ENCODE measurements around the gene C1GALT1.
"Not testable (repeated sequence)": the region's sequence is repeated elsewhere in the genome, so short reads cannot be mapped to it uniquely, and the experiment has no call there.

Gene C1GALT1

DNA sequence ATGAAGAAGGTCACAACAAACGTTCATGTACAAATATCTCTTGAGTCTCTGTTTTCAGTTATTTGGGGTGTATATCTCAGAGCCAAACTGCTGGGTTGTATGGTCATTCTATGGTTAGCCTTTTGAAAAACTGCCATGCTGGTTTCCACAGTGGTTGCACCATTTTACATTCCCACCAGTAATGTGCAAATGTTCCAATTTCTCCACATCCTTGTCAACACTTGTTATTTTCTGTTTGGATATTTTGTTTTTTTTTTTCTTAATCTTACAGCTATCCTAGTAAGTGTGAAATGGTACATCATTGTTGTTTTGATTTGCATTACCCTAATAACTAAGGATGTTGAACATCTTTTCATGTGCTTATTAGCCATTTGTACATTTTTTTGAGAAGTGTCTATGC lies 13.0 kb upstream of the C1GALT1 start:
- no peak for DNase-seq (ENCODE audit: low read depth)

DNA sequence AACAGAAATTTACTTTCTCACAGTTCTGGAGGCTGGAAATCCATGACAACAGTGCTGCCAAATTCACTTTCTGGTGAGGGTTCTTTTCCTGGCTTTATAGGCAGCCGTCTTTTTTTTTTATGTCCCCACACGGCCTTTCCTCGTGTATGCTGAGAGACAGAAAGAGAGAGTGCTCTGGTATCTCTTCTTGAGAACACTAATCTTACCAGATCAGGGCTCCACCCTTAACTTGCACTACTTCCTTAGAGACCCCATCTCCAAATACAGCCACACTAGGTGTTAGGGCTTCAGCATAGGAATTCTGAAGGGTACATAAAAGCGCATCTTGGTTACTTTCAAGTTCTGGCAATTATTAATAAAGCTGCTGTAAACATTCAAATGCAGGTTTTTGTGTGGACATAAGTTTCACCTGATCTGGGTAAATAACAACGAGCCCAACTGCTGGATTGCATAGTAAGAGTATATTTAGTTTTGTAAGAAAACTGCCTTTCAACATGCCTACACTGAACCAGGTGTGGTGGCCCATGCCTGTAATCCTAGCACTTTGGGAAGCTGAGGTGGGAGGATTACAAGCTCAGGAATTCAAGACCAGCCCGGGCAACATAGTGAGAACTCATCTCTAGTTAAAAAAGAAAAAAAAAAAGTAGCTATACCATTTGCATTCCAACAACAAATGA lies 8.2 kb upstream of the C1GALT1 start:
- DNase-seq (ENCODE audit: low read depth): no peak

DNA sequence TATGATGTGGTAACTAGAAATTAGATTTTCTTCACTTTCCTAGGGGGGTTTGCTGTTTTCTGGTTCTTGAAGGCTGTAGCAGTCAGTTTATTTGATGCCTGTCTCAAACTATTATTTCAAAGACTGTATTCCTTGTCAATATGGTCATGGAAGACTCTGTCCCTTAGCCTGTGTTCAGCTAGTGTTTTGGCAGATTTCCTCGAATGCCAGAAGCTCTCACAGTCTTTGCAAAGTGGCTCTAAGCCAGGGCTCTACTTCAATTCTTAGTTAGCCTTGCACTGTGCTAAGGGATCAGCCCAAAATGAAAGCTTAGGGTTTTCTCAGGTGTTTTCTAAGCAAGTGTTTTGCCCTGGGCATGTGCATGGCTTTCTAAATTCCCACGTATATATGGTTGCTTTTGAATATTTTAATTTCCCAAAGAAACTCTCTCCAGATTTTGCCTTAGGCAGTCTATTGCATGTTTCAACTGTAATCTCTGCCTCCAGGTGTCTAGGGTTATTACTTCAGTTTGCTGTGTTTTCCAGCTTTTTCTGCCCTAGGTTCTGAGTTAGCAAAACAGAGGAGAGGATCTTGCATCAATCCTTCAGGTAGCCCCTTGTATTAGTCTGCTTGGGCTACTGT lies 7.2 kb upstream of the C1GALT1 start:
- DNase-seq (ENCODE audit: low read depth): no peak

DNA sequence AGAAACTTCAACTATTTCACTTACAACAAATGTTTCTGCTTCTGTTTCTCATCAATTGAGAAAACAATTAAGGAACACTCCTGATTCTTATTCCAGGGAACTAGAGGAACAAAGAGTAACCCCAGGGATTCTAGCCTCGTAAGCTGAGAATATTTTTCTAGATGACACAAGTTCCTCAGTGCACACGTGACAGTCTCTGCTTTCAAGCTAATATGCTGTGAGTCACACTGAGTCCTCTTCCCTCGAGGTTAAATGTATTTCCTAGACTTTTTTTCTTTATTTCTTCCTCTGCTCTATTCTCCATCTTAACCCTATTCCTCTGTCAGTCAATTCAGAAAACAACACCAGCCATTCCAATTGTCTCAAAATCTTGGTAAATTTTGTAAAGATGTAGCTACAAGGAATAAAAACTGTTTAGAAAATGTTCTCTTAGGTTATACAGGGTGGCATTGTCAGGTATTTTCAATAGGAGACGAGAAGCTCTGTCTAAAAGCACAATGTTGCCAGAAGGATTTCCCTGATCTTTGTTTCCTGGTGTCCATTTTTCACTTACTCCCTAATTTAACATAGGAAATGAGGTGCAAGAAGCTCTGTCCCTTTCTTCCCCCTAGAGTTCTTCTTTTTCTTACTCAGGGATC lies 5.8 kb upstream of the C1GALT1 start:
- DNase-seq (ENCODE audit: low read depth): peak; percentile 67

DNA sequence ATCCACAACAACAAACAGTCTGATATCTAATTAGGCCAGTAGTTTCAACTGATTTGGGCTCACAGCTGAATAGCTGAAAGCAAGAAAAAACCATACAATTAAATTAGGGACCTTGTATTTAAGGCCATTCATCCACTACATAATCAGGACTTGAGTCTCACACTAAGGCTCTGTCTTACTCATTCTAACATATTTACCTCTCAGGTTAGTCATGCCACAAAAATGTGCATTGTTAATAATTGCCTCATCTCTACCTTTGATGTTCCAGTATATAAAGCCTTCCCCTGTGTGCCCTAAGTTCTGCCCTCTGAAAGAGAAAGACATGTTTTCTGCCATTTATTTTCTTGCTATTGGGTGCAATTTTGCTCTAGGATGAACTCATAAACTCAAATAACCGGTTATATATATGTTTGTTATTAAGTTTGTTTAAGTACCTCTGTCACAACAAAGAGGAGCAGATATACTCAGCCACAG lies 5.3 kb upstream of the C1GALT1 start:
- no peak for DNase-seq (ENCODE audit: low read depth)

DNA sequence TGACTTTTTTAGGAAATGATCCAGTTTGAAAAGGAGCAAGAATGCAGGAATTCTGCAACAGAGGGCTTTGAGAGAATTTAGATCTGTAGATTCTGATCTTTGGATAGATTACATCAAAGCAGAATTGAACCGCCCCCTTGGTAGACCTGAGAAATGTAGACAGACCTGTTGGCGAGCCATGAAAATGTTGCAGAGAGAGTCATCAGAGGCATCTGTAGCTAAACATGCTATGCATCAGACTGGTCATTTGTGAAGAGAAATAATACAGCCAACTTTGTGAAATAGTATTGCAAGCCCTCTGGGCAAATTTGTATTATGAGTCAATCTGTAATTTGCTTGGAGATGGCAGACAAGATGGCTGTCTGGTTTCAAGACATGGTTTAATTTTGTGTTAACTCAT lies 4.3 kb upstream of the C1GALT1 start:
- no peak for DNase-seq (ENCODE audit: low read depth)

DNA sequence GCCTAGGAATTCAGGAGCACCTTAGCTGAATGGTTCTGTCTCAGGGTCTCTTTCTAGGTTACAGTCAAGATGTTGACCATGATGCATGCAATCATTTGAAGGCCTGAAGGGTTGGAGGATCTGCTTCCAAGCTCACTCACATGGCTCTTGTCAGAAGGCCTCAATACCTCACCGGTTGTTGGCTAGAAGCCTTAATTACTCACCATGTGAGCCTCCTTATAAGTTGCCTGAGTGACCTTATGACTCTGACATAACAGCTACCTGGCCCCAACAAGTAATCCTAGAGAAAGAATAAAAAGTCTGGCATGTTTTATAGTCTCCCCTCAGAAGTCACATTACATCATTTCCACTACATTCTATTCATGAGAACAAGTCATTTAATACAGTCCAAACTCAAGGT lies 3.4 kb upstream of the C1GALT1 start:
- DNase-seq (ENCODE audit: low read depth): no peak

DNA sequence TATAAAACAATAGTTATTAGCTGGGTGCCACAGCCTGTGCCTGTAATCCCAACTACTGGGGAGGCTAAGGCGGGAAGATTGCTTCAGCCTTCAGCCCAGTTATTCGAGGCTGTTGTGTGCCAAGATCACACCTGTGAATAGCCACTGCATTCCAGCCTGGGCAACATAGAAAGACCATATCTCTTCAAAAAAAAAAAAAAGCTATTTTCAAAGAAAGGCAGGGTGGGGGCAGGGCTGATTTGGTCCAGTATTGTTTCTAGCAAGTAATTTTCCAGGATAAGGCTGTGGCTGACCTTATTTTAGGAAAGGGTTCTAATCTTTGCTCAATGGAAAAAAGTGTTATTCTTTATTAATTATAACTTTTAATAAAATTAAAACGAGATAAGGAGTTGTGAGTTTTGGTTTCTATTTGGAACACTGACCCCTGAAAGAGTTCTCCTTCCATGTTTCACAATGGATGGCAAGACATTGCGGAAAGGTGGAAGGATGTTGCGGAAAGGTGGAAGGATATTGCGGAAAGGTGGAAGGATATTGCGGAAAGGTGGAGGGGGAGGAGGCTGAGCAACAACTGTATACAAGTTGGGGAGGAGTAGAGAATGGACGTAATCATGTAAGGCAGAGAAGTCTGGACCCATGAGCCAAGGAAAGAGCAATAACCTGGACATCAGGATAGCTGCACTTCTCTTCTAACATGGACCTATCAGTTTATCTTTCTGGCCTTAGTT lies 1.5 kb upstream of the C1GALT1 start:
- no peak for DNase-seq (ENCODE audit: low read depth)

DNA sequence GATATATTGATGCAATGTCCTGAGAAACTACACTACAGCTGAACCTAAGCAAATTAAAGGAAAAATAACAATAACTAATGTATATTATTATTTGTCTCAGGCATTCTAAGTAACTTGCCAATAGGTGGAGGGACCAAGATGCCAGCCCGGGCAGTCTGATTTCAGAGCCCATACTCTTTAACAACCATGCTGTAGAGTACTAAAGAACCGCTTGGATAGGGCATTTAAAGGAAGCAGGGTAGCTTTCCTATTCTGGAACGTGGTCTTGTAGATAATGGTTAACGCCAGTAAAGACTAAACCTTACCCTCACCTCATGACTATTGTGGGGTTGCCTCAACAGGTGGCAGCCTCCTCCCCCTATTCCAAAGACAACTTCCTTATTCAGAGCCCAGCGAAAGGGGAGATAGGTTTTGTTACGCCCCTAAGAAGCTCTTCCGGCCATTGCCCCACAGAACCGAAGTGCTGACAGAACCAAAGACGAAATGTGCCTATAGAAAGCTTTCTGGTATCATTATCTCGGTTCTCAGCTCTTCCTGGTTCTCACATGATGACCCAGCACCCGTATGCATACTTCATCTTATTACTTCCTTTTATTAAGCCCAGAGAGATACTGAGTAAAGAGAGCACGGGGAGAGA lies 707 bp upstream of the C1GALT1 start:
- no peak for DNase-seq (ENCODE audit: low read depth)

DNA sequence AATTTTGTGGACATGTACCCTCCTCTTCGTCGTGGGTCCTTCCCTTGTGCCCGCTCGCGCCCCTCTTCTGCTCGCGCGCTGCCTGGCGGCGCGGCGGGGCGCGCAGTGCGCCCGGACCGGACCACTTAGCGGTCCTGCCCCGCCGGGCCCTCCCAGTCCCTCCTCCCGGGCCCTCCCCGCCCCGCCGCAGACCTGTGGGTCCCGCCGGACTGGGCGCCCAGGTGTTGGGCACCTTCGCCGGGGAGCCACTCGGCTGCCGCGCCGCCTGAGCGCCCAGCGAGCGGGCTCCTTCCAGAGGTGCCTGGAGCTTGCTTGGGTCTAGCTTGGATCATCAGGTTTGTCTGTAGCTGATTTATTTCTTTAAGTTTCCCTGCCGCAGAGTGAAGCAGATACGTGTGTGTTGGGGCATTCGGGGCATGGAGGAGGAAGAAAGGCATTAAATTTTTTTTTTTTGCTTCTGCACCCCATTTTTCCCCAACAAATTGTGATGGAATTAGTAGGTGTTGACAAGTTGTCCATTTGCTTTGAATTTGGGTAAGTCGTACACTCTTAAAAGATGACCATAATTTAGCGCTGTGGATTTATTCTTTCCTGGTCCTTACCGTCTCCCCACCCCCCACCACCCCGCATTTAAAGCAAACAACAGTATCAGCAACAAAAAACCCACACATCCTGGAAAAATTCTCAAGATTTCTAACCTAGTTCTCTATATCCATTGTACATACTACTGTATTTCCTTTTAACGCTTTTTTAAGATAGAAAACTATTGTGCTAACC lies 905 bp downstream of the C1GALT1 start:
- DNase-seq (ENCODE audit: low read depth): no peak

DNA sequence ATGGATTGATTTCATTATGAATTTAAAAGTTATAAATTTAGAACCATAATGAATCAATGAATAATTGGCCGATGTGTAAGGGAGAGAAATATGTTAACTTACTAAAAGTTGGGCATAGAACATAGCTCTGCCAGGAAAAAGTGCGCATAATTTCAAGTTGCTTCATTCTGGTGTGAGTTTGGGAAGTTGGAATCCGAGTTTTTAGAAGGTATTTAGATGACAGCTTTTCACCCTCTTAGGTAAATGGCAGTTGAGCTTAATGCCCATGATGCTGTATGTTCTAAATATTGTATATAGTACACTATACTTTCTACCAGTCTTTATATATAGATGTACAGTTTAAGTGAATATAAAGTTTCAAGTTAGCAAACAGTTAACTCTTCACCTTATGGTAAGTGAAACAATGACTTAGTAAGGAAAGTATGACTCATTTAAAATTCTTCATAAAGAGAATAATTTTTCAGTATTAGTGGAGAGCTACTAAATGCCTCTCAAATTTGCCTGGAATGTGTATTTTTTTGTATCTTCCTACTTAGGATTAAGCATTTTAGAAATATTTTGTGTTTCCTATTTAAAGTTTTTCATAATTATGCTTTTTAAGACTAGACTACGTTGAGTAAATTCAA lies 1.6 kb downstream of the C1GALT1 start:
- DNase-seq (ENCODE audit: low read depth): no peak

DNA sequence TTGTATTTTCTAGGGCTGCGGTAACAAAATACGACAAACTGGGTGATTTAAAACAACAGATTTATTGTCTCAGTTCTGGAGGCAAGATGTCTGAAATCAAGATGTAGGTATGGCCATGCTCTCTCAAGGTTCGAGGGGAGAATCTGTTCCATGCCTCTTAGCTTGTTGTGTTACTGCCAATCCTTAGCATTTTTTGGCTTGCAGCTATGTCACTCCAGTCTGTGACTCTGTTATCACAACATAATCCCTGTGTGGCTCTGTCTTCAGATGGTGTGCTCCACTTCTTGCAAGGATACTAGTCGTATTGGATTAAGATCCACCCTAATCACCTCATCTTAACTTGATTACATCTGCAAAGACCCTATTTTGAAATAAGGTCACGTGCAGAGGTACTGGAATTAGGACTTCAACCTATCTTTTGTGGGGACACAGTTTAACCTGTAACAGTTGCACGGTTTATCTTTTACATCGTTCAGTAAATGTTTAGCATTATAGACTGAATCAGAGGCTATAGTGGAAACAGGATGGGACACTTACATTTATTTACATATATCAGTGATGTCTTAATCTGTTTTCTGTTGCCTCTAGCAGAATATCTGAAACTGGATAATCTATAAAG lies 3.1 kb downstream of the C1GALT1 start:
- DNase-seq (ENCODE audit: low read depth): no peak

DNA sequence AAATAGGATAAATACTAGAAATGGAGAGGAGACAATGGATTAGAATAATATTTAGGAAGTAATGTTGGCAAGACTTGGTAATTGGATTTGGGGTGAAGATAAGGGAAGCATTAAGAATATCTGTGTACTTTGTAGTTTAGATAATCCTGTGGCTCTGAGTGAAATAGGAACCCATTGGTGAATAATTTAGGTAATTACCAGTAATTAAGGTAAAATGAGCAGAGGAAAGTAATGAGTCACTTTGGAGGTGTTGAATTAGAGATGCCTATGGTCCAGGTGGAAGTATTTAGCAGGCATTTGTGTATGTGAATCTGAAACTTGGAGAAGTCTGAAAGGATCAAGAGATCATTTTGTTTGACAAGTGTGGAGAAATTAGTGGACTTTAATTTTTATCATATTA lies 5.7 kb downstream of the C1GALT1 start:
- no peak for DNase-seq (ENCODE audit: low read depth)

DNA sequence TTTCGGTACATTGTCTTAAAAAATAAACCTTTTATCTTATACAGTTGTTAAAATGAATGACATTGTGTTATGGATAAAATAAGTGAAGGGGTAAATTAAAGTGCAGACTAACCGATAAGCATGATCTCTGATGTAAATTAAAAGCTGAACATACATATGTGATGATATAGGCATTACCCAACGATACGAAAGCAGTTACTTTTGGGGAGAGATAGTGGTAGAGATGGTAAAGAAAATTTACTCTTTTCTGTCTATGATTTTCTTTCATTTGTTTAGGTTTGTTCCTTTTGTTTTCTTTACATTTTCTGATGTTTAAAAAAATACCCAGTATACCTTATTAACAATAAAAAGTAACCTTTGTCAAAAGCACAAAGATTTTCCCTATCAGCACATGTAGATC lies 6.4 kb downstream of the C1GALT1 start:
- no peak for DNase-seq (ENCODE audit: low read depth)

DNA sequence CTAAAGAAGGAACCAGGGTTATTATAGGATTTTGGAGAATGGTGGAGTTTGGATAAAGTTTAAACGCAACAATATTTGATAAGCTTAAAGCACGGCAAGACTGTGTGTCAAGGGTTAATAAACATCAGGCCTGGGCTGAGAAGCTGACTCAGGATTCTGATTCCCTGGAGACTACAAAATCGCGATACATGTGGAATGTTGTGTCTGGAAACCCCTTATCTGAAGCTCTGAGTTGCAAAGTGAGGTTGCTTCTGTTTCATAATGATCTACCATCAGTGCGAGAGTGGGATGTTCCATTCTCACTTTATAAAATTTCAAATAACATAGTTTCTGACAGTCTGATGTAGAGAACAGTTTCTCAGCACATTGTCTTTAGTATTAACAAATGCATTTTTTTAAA lies 7.8 kb downstream of the C1GALT1 start:
- DNase-seq (ENCODE audit: low read depth): peak; percentile 31

DNA sequence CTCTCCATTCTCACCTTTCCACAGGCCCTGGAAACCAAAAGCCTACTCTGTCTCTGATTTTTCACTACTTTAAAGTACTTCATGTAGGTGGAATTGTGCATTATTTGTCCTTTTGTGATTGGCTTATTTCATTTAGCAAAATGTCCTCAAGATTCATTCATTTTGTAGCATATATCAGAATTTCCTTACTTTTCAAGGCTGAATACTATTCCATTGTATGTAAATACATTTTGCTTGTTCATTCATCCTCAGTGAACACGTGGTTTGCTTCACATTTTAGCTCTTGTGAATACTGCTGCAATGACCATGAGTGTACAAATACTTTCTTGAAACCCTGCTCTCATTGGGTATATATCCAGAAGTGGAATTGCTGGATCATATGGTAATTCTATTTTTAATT lies 8.8 kb downstream of the C1GALT1 start:
- no peak for DNase-seq (ENCODE audit: low read depth)

DNA sequence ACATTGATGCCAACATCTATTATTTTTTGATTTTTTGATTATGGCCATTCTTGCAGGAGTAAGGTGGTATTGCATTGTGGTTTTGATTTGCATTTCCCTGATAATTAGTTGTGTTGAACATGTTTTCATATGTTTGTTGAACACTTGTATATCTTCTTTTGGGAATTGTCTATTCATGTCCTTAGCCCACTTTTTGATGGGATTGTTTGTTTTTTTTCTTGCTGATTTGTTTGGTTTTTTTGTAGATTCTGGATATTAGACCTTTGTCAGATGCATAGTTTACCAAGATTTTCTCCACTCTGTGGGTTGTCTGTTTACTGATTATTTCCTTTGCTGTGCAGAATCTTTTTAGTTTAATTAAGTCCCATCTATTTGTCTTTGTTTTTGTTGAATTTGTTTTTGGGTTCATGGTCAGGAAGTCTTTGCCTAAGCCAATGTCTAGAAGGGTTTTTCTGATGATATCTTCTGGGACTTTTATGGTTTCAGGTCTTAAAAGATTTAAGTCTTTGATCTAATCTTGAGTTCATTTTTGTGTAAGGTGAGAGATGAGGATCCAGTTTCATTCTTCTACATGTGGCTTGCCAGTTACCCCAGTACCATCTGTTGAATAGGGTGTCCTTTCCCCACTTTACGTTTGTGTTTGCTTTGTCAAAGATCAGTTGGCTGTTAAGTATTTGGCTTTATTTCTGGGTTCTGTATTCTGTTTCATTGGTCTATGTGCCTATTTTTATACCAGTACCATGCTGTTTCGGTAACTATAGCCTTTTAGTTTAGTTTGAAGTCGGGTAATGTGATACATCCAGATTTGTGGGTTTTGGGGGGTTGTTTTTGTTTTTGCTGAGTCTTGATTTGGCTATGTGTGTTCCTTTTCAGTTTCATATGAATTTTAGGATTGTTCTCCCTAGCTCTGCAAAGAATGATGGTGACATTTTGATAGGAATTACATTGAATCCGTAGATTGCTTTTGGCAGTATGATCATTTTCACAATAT lies 10.7 kb downstream of the C1GALT1 start:
- DNase-seq (ENCODE audit: low read depth): not testable (repeated sequence)

DNA sequence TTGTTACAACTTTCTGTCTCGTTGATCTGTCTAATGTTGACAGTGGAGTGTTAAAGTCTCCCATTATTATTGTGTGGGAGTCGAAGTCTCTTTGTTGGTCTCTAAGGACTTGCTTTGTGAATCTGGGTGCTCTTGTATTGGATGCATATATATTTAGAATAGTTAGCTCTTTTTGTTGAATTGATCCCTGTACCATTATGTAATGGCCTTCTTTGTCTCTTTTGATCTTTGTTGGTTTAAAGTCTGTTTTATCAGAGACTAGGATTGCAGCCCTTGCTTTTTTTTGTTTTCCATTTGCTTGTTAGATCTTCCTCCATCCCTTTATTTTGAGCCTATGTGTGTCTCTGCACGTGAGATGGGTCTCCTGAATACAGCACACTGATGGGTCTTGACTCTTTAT lies 17.2 kb downstream of the C1GALT1 start:
- not testable (repeated sequence) for DNase-seq (ENCODE audit: low read depth)

DNA sequence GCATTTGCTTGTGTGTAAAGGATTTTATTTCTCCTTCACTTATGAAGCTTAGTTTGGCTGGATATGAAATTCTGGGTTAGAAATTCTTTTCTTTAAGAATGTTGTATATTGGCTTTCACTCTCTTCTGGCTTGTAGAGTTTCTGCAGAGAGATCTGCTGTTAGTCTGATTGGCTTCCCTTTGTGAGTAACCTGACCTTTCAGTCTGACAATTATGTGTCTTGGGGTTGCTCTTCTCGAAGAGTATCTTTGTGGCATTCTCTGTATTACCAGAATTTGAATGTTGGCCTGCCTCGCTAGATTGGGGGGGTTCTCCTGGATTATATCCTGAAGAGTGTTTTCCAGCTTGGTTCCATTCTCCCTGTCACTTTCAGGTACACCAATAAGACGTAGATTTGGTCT lies 17.9 kb downstream of the C1GALT1 start:
- not testable (repeated sequence) for DNase-seq (ENCODE audit: low read depth)

Measured in fibroblast of the conjunctiva (primary cell).